Keratinocyte (primary cell): ENCODE data around the gene HSF5. TPM values are rescaled to one million over a fixed set of nuclear protein-coding genes. Genes with fewer than 3 reads are reported as not detected.

Experiments used
- DNase-seq: peaks from one replicate; pipeline ENCODE4 v3.0.0-alpha.2; 2011; ENCODE audit warnings: low read depth, missing footprints, low spot score
- FAIRE-seq: peaks from 2 replicates; lab custom pipeline; 2011; peaks lifted over from hg19 to GRCh38; lab: Jason Lieb, UNC
- H2AFZ ChIP-seq: 2 replicates; pipeline ENCODE4 v1.6.0; 2012; ENCODE audit warnings: low read length, control low read depth, inconsistent platforms; ENCODE audit not compliant: control insufficient read depth
- H3K27ac ChIP-seq: 2 replicates; pipeline ENCODE4 v1.5.1; 2011; ENCODE audit warnings: low read length; ENCODE audit not compliant: control insufficient read depth, insufficient read depth
- H3K27me3 ChIP-seq: 3 replicates; pipeline ENCODE4 v1.6.0; 2011; ENCODE audit warnings: low read length; ENCODE audit not compliant: control insufficient read depth, insufficient read depth; ENCODE audit errors: extremely low read depth
- H3K36me3 ChIP-seq, 2 experiments: 2 replicates in 1 of 2; 3 replicates in 1 of 2; pipeline ENCODE4 v1.5.1; 2011; ENCODE audit warnings: low read length in 2 of 2, mild to moderate bottlenecking in 1 of 2; ENCODE audit not compliant: control insufficient read depth in 2 of 2, insufficient read depth in 2 of 2; ENCODE audit errors: extremely low read depth in 1 of 2
- H3K4me1 ChIP-seq: 3 replicates; pipeline ENCODE4 v1.5.1; 2011; ENCODE audit warnings: low read length; ENCODE audit not compliant: control insufficient read depth, insufficient read depth; ENCODE audit errors: extremely low read depth
- H3K4me2 ChIP-seq: 3 replicates; pipeline ENCODE4 v1.6.0; 2011; ENCODE audit warnings: low read depth, low read length; ENCODE audit not compliant: control insufficient read depth, insufficient read depth; ENCODE audit errors: extremely low read depth
- H3K4me3 ChIP-seq, 3 experiments: fragments of 200-600 bp in 1 of 3; sonication (generic) in 1 of 3; 2 replicates in 2 of 3; 3 replicates in 1 of 3; pipeline ENCODE4 v1.5.1; 2011 to 2016; ENCODE audit warnings: low read length in 3 of 3, mild to moderate bottlenecking in 3 of 3, control low read depth in 2 of 3, inconsistent platforms in 1 of 3, low read depth in 1 of 3, mixed read lengths in 1 of 3, mixed run types in 1 of 3, moderate library complexity in 1 of 3; ENCODE audit not compliant: control insufficient read depth in 2 of 3, insufficient read depth in 2 of 3; ENCODE audit errors: extremely low read depth in 1 of 3
- H3K79me2 ChIP-seq: 2 replicates; pipeline ENCODE4 v1.6.0; 2012; ENCODE audit warnings: low read length; ENCODE audit not compliant: control insufficient read depth, insufficient read depth
- H3K9ac ChIP-seq: 3 replicates; pipeline ENCODE4 v1.6.0; 2011; ENCODE audit warnings: low read length; ENCODE audit not compliant: control insufficient read depth, insufficient read depth; ENCODE audit errors: extremely low read depth
- H3K9me1 ChIP-seq: 3 replicates; pipeline ENCODE4 v1.6.0; 2011; ENCODE audit warnings: low read length; ENCODE audit not compliant: control insufficient read depth, insufficient read depth; ENCODE audit errors: extremely low read depth
- H3K9me3 ChIP-seq: 2 replicates; pipeline ENCODE4 v1.5.1; 2012; ENCODE audit warnings: low read depth, low read length; ENCODE audit not compliant: control insufficient read depth
- H4K20me1 ChIP-seq: 3 replicates; pipeline ENCODE4 v1.6.0; 2011; ENCODE audit warnings: low read length; ENCODE audit not compliant: control insufficient read depth, insufficient read depth; ENCODE audit errors: extremely low read depth
- EZH2 ChIP-seq: IDR thresholded peaks from one replicate; pipeline ENCODE4 v1.6.1; 2012; ENCODE audit warnings: inconsistent platforms, mild to moderate bottlenecking, low read length, moderate library complexity
- dilution Hi-C: fragments of 300-500 bp; cut with MboI; formaldehyde crosslinking; loops from one replicate; pipeline ENCODE4 v1.7.0; 2020; ENCODE audit warnings: low sequenced_read_pairs; ENCODE audit not compliant: extremely low pct_ligation_motif_present
- polyA plus RNA-seq, 5 experiments: library from polyadenylated mRNA; depleted of rRNA in 3 of 5; stranded (reverse) in 3 of 5; stranded (forward) in 1 of 5; unstranded in 1 of 5; fragments of >200 nt; gene quantifications; 1 replicate in 1 of 5; 2 replicates in 3 of 5; 3 replicates in 1 of 5; pipeline versions ENCODE4 v1.2.1 to v1.2.3, GENCODE V29; 2011 to 2012; ENCODE audit warnings: missing spikeins in 2 of 5, low read depth in 1 of 5, low replicate concordance in 1 of 5
- TF ChIP-seq, protein P1 (sequence below), 3 experiments: IDR thresholded peaks in 1 of 3; conservative IDR thresholded peaks in 1 of 3; optimal IDR thresholded peaks in 1 of 3; 2 replicates in 2 of 3; 3 replicates in 1 of 3; pipeline versions ENCODE3 to v1.5.1; 2011; ENCODE audit warnings: low read length in 3 of 3, mild to moderate bottlenecking in 3 of 3, moderate library complexity in 2 of 3, control low read depth in 1 of 3, inconsistent platforms in 1 of 3; ENCODE audit not compliant: insufficient read depth in 2 of 3; ENCODE audit errors: extremely low read depth in 1 of 3

Gene HSF5
- polyA plus RNA-seq, 1 donor (not counting 4 experiments of a cell fraction or from before 2014, with no cell fraction given): 0.01 TPM

DNA sequence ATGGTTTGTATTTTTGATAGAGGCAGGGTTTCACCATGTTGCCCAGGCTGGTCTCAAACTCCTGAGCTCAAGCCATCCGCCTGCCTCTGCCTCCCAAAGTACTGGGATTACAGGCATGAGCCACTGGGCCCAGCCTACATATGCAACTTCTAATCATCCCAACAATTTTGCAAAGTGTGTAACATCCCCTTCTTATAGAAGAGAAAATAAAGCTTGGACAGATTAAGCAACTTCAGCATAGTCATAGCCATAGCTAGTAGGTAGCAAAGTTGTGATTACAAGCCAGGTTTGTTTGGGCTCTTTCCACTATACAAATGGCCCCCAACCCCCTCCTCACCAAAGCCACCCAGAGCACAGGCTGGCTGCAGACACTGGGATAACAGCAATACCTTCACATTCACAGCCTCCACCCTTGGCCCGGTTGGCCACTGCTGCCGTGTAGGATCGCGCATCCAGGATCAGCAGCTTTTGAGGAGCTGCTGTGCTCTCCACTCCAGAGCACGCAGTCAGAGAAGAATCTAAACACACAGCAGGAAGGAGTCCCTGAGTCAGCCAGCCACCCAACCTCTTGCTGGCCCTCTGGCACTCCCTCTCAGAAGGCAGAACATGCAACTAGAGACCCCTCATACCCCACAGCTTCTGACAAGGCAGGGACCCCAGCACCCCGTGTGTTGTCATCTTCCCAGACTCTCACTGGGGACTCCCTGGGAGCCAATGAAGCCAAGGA lies 18.3 kb upstream of the HSF5 start:
- no peak for FAIRE-seq
- H3K27ac ChIP-seq: no peak overlapping the region
- TF ChIP-seq, protein P1, sequence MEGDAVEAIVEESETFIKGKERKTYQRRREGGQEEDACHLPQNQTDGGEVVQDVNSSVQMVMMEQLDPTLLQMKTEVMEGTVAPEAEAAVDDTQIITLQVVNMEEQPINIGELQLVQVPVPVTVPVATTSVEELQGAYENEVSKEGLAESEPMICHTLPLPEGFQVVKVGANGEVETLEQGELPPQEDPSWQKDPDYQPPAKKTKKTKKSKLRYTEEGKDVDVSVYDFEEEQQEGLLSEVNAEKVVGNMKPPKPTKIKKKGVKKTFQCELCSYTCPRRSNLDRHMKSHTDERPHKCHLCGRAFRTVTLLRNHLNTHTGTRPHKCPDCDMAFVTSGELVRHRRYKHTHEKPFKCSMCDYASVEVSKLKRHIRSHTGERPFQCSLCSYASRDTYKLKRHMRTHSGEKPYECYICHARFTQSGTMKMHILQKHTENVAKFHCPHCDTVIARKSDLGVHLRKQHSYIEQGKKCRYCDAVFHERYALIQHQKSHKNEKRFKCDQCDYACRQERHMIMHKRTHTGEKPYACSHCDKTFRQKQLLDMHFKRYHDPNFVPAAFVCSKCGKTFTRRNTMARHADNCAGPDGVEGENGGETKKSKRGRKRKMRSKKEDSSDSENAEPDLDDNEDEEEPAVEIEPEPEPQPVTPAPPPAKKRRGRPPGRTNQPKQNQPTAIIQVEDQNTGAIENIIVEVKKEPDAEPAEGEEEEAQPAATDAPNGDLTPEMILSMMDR (optimal IDR thresholded peaks at IDR 0.05 in 1 of 3, IDR thresholded peaks at IDR 0.05 in 1 of 3, conservative IDR thresholded peaks at IDR 0.05 in 1 of 3; ENCODE audit: extremely low read depth in 1 of 3, insufficient read depth in 2 of 3, low read length in 3 of 3): no peak
- no peak for TF ChIP-seq EZH2
- peaks cover 32 to 35% of the 10 kb centered on the region in 2 experiments for H3K36me3 ChIP-seq
- no peaks in the 10 kb centered on the region for H3K79me2 ChIP-seq
- no peaks in the 10 kb centered on the region for H3K9me1 ChIP-seq
- no peak overlapping the region for H3K4me2 ChIP-seq
- no peak overlapping the region for H3K4me3 ChIP-seq
- H2AFZ ChIP-seq: no peak overlapping the region
- dilution Hi-C loops: no loop called here
- no peak overlapping the region for H3K9ac ChIP-seq
- H4K20me1 ChIP-seq: no peaks in the 10 kb centered on the region
- no peaks in the 10 kb centered on the region for H3K9me3 ChIP-seq
- no peaks in the 10 kb centered on the region for H3K27me3 ChIP-seq
- DNase-seq: no peak
- no peaks in the 10 kb centered on the region for H3K4me1 ChIP-seq

DNA sequence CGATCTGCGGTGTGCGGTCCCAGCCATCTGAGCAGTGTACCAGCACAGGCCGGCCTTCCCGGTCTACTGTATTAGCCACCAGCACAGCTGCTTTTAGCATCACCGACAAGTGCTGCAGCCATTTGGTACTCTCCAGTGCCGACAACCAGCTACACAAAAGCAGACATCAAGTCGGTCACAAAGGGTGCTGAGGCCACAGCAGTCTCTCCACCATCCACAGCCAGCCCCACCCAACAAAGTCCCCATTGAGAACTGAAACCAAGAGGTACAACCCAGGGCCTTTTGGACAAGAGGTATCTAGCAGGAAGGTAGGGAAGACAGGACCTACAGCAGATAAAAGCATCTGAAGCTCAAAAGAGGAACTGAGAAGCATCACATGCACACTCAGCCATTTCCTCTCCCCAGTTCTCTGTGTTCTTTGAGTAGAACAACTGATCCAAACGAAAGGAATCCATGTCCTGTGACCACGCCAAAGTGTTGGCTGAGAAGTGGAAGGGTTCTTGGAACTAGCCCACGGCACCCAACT lies 16.7 kb upstream of the HSF5 start:
- no peaks in the 10 kb centered on the region for H3K4me1 ChIP-seq
- no peaks in the 10 kb centered on the region for H4K20me1 ChIP-seq
- H3K9me1 ChIP-seq: no peaks in the 10 kb centered on the region
- dilution Hi-C loops: no loop called here
- no peak overlapping the region for H2AFZ ChIP-seq
- no peaks in the 10 kb centered on the region for H3K79me2 ChIP-seq
- DNase-seq (no peak), FAIRE-seq (no peak)
- no peaks in the 10 kb centered on the region for H3K27me3 ChIP-seq
- peaks cover 20 to 28% of the 10 kb centered on the region in 2 experiments for H3K36me3 ChIP-seq
- TF ChIP-seq, protein P1 (optimal IDR thresholded peaks at IDR 0.05 in 1 of 3, IDR thresholded peaks at IDR 0.05 in 1 of 3, conservative IDR thresholded peaks at IDR 0.05 in 1 of 3; ENCODE audit: extremely low read depth in 1 of 3, insufficient read depth in 2 of 3, low read length in 3 of 3): no peak
- no peak for TF ChIP-seq EZH2
- H3K9ac ChIP-seq: no peak overlapping the region
- no peaks in the 10 kb centered on the region for H3K9me3 ChIP-seq
- no peak overlapping the region for H3K4me3 ChIP-seq
- H3K4me2 ChIP-seq: no peak overlapping the region
- H3K27ac ChIP-seq: no peak overlapping the region
